Measurements from ENCODE around the gene APBA2.

DNA sequence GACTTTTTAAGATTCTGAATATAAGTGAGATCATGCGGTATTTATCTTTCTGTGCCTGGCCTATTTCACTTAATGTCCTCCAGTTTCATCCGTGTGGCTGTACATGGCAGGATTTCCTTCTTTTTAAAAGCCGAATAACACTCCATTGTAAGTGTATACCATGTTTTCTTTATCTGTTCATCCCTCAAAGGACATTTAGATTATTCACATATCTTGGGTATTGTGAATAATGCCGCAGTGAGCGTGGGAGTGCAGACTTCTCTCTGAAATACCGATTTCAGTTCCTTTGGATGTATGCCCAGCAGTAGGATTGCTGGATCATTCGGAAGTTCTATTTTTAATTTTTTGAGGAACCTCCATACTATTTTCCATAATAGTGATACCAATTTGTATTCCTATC lies 136.1 kb downstream of the APBA2 start:
- TF ChIP-seq, protein P1, sequence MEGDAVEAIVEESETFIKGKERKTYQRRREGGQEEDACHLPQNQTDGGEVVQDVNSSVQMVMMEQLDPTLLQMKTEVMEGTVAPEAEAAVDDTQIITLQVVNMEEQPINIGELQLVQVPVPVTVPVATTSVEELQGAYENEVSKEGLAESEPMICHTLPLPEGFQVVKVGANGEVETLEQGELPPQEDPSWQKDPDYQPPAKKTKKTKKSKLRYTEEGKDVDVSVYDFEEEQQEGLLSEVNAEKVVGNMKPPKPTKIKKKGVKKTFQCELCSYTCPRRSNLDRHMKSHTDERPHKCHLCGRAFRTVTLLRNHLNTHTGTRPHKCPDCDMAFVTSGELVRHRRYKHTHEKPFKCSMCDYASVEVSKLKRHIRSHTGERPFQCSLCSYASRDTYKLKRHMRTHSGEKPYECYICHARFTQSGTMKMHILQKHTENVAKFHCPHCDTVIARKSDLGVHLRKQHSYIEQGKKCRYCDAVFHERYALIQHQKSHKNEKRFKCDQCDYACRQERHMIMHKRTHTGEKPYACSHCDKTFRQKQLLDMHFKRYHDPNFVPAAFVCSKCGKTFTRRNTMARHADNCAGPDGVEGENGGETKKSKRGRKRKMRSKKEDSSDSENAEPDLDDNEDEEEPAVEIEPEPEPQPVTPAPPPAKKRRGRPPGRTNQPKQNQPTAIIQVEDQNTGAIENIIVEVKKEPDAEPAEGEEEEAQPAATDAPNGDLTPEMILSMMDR (IDR thresholded peaks at IDR 0.05) = no peak
- no peak for TF ChIP-seq POLR2A (IDR thresholded peaks at IDR 0.05)
